Hepatocyte (in vitro differentiated cells): ENCODE results near the gene EXOC1.

ENCODE experiments used
- EZH2phosphoT487 ChIP-seq: fragments of 200-600 bp; sonication (generic); IDR thresholded peaks from one replicate; pipeline ENCODE4 v1.6.1; 2018; ENCODE audit warnings: antibody characterized with exemption, mild to moderate bottlenecking, low read depth, moderate library complexity; ENCODE audit not compliant: unreplicated experiment, severe bottlenecking
- TF ChIP-seq, protein P1 (sequence below): fragments of 200-600 bp; sonication (generic); IDR thresholded peaks from 2 replicates; pipeline ENCODE4 v1.5.1; 2016; ENCODE audit warnings: antibody characterized with exemption, mild to moderate bottlenecking; ENCODE audit not compliant: poor library complexity

DNA sequence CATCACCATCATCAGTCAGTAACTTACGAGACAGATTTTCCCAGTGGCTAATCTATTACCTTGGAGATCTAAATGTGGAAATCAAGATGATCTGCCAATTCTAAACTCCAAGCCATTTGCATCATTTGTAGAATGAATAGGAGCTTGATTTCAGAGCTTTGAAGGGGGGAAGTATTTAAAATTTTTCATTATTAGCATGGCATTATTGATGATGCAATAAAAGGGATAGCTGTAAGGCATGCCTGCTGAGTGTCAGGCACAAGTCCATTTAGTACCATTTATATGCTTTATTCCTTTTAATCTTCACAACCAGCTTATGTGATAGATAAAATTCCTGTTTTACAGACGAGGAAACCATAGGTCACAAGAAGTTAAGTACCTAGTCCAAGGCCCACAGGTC is 28.6 kb upstream of the EXOC1 start:
- TF ChIP-seq, protein P1, sequence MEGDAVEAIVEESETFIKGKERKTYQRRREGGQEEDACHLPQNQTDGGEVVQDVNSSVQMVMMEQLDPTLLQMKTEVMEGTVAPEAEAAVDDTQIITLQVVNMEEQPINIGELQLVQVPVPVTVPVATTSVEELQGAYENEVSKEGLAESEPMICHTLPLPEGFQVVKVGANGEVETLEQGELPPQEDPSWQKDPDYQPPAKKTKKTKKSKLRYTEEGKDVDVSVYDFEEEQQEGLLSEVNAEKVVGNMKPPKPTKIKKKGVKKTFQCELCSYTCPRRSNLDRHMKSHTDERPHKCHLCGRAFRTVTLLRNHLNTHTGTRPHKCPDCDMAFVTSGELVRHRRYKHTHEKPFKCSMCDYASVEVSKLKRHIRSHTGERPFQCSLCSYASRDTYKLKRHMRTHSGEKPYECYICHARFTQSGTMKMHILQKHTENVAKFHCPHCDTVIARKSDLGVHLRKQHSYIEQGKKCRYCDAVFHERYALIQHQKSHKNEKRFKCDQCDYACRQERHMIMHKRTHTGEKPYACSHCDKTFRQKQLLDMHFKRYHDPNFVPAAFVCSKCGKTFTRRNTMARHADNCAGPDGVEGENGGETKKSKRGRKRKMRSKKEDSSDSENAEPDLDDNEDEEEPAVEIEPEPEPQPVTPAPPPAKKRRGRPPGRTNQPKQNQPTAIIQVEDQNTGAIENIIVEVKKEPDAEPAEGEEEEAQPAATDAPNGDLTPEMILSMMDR = no peak
- TF ChIP-seq EZH2phosphoT487 = no peak
